ENCODE measurements around the gene SLC35A1. TPM values are rescaled to one million over a fixed set of nuclear protein-coding genes. Genes with fewer than 3 reads are reported as not detected.

The SLC35A1 gene
- total RNA-seq, 1 experiment from 2014 or later: 9.9 TPM

- Histone ChIP-seq H3K4me3 (ENCODE audit: low read length) (no peak overlapping the region), H3F3A (ENCODE audit: low read length, unreplicated experiment) (no peaks in the 10 kb centered on the region), H3K27ac (ENCODE audit: low read length) (no peak overlapping the region), H3K27me3 (ENCODE audit: low read length) (peaks cover 17% of the 10 kb centered on the region; the same call in 1 of the 2 replicates), H4K20me1 (ENCODE audit: low read length) (no peaks in the 10 kb centered on the region), H3K4me2 (ENCODE audit: low read length) (no peak overlapping the region), H3K9ac (ENCODE audit: low read length) (no peak overlapping the region), H3K79me2 (ENCODE audit: low read length) (no peaks in the 10 kb centered on the region), H3K9me3 (ENCODE audit: low read length) (no peaks in the 10 kb centered on the region), H3K9me2 (replicated peaks; ENCODE audit: low read length) (no peaks in the 10 kb centered on the region), H3K36me3 (ENCODE audit: low read depth, low read length) (no peaks in the 10 kb centered on the region), H3K4me1 (ENCODE audit: insufficient read depth, low read length) (no peaks in the 10 kb centered on the region), H2AFZ (ENCODE audit: low read length) (no peak overlapping the region)
- ChIA-PET POLR2A (ENCODE audit: unreplicated experiment) (no interaction called here), CTCF (no interaction called here)
- intact Hi-C loops (cut with micrococcal nuclease): no loop called here
- BruUV-seq (replicated peaks): no TSS peak
- no peak for TF ChIP-seq EZH2phosphoT487 (IDR thresholded peaks at IDR 0.05; ENCODE audit: borderline replicate concordance, low read length)
- TF ChIP-seq EZH2 (IDR thresholded peaks at IDR 0.05; ENCODE audit: low read length, unreplicated experiment): no peak
- TF ChIP-seq, protein P1, sequence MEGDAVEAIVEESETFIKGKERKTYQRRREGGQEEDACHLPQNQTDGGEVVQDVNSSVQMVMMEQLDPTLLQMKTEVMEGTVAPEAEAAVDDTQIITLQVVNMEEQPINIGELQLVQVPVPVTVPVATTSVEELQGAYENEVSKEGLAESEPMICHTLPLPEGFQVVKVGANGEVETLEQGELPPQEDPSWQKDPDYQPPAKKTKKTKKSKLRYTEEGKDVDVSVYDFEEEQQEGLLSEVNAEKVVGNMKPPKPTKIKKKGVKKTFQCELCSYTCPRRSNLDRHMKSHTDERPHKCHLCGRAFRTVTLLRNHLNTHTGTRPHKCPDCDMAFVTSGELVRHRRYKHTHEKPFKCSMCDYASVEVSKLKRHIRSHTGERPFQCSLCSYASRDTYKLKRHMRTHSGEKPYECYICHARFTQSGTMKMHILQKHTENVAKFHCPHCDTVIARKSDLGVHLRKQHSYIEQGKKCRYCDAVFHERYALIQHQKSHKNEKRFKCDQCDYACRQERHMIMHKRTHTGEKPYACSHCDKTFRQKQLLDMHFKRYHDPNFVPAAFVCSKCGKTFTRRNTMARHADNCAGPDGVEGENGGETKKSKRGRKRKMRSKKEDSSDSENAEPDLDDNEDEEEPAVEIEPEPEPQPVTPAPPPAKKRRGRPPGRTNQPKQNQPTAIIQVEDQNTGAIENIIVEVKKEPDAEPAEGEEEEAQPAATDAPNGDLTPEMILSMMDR (conservative IDR thresholded peaks at IDR 0.05; ENCODE audit: low read depth, low read length): no peak
- ATAC-seq: no peak
- no peak for DNase-seq
Measured at GRCh38 chr6:87430499-87430898, 42.3 kb upstream of the SLC35A1 start.

- H3K9me2 ChIP-seq (replicated peaks; ENCODE audit: low read length): no peaks in the 10 kb centered on the region
- no peaks in the 10 kb centered on the region for H3K79me2 ChIP-seq (ENCODE audit: low read length)
- H3K4me1 ChIP-seq (ENCODE audit: insufficient read depth, low read length): no peaks in the 10 kb centered on the region
- BruUV-seq (replicated peaks): no TSS peak
- peaks cover 17% of the 10 kb centered on the region; the same call in 1 of the 2 replicates for H3K27me3 ChIP-seq (ENCODE audit: low read length)
- H2AFZ ChIP-seq (ENCODE audit: low read length): no peak overlapping the region
- no peak overlapping the region for H3K27ac ChIP-seq (ENCODE audit: low read length)
- ChIA-PET POLR2A (ENCODE audit: unreplicated experiment) (no interaction called here), CTCF (no interaction called here)
- no peaks in the 10 kb centered on the region for H4K20me1 ChIP-seq (ENCODE audit: low read length)
- no peaks in the 10 kb centered on the region for H3K36me3 ChIP-seq (ENCODE audit: low read depth, low read length)
- no peak overlapping the region for H3K4me3 ChIP-seq (ENCODE audit: low read length)
- H3K4me2 ChIP-seq (ENCODE audit: low read length): no peak overlapping the region
- TF ChIP-seq EZH2 (IDR thresholded peaks at IDR 0.05; ENCODE audit: low read length, unreplicated experiment): no peak
- no peak for TF ChIP-seq EZH2phosphoT487 (IDR thresholded peaks at IDR 0.05; ENCODE audit: borderline replicate concordance, low read length)
- TF ChIP-seq, protein P1 (conservative IDR thresholded peaks at IDR 0.05; ENCODE audit: low read depth, low read length): no peak
- DNase-seq (no peak), ATAC-seq (no peak)
- no peak overlapping the region for H3K9ac ChIP-seq (ENCODE audit: low read length)
- intact Hi-C loops (cut with micrococcal nuclease): no loop called here
- no peaks in the 10 kb centered on the region for H3F3A ChIP-seq (ENCODE audit: low read length, unreplicated experiment)
- H3K9me3 ChIP-seq (ENCODE audit: low read length): no peaks in the 10 kb centered on the region
Measured at GRCh38 chr6:87431263-87431662, 41.5 kb upstream of the SLC35A1 start.

DNA sequence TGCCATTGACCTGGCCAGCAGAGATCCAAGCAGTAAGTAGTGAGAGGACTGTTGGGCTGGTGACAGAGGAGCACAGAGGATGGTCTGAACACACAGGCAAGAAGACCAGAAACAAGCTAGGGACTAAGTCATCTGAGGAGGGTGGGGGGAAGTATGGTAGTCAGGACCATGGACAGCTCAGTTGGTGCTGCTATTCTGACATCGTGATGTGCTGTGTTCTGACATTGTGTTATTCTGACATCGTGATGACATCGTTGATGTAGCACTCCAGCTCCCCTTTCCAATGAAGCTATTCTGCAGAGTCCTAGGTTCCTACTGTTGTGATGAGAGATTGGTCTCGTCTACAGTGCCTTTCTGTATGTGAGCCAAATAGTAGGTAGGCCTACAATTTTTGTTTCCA, 36.3 kb upstream of the SLC35A1 start:
- no peak overlapping the region for H3K27ac ChIP-seq (ENCODE audit: low read length)
- no peaks in the 10 kb centered on the region for H3K9me3 ChIP-seq (ENCODE audit: low read length)
- ChIA-PET CTCF (no interaction called here), POLR2A (ENCODE audit: unreplicated experiment) (no interaction called here)
- no peaks in the 10 kb centered on the region for H3K36me3 ChIP-seq (ENCODE audit: low read depth, low read length)
- no peaks in the 10 kb centered on the region for H3K9me2 ChIP-seq (replicated peaks; ENCODE audit: low read length)
- H3K9ac ChIP-seq (ENCODE audit: low read length): no peak overlapping the region
- no peak overlapping the region for H3K4me3 ChIP-seq (ENCODE audit: low read length)
- BruUV-seq (replicated peaks): no TSS peak
- TF ChIP-seq EZH2phosphoT487 (IDR thresholded peaks at IDR 0.05; ENCODE audit: borderline replicate concordance, low read length) (no peak), EZH2 (IDR thresholded peaks at IDR 0.05; ENCODE audit: low read length, unreplicated experiment) (no peak)
- TF ChIP-seq, protein P1 (conservative IDR thresholded peaks at IDR 0.05; ENCODE audit: low read depth, low read length): no peak
- H2AFZ ChIP-seq (ENCODE audit: low read length): no peak overlapping the region
- H3F3A ChIP-seq (ENCODE audit: low read length, unreplicated experiment): no peaks in the 10 kb centered on the region
- DNase-seq (peak; percentile 63), ATAC-seq (peak; percentile 57)
- H3K4me1 ChIP-seq (ENCODE audit: insufficient read depth, low read length): no peaks in the 10 kb centered on the region
- no peaks in the 10 kb centered on the region for H4K20me1 ChIP-seq (ENCODE audit: low read length)
- H3K4me2 ChIP-seq (ENCODE audit: low read length): no peak overlapping the region
- no peaks in the 10 kb centered on the region for H3K79me2 ChIP-seq (ENCODE audit: low read length)
- intact Hi-C loops (cut with micrococcal nuclease): no loop called here
- H3K27me3 ChIP-seq (ENCODE audit: low read length): no peaks in the 10 kb centered on the region
